Measurements from ENCODE around the gene CECR2.

DNA sequence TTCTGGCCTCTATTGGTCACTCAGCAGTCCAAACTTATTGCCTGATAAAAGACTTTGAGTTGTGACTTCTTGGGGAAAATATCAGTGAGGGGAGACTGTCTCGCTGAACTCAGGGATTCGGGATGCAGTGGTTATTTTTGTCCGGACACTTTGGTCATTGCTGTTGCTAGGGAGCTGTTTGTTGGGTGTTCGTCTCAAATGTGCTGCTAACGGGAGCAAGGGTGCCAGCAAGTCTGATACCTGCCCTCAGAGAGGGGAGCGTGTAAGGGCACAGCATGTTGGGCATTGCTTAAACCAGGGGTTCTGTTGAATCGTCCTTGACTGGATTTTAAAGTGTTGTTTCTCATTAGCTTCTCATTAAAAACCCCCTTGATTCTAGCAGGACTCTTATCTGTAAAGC lies 144.8 kb downstream of the CECR2 start:
- TF ChIP-seq, protein P1, sequence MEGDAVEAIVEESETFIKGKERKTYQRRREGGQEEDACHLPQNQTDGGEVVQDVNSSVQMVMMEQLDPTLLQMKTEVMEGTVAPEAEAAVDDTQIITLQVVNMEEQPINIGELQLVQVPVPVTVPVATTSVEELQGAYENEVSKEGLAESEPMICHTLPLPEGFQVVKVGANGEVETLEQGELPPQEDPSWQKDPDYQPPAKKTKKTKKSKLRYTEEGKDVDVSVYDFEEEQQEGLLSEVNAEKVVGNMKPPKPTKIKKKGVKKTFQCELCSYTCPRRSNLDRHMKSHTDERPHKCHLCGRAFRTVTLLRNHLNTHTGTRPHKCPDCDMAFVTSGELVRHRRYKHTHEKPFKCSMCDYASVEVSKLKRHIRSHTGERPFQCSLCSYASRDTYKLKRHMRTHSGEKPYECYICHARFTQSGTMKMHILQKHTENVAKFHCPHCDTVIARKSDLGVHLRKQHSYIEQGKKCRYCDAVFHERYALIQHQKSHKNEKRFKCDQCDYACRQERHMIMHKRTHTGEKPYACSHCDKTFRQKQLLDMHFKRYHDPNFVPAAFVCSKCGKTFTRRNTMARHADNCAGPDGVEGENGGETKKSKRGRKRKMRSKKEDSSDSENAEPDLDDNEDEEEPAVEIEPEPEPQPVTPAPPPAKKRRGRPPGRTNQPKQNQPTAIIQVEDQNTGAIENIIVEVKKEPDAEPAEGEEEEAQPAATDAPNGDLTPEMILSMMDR (IDR thresholded peaks at IDR 0.05) = no peak
- TF ChIP-seq POLR2A (IDR thresholded peaks at IDR 0.05; ENCODE audit: low read depth) (no peak), POLR2AphosphoS5 (IDR thresholded peaks at IDR 0.05) (no peak), EP300 (IDR thresholded peaks at IDR 0.05) (no peak)
